ENCODE data around the gene DSTYK.

DSTYK gene

DNA sequence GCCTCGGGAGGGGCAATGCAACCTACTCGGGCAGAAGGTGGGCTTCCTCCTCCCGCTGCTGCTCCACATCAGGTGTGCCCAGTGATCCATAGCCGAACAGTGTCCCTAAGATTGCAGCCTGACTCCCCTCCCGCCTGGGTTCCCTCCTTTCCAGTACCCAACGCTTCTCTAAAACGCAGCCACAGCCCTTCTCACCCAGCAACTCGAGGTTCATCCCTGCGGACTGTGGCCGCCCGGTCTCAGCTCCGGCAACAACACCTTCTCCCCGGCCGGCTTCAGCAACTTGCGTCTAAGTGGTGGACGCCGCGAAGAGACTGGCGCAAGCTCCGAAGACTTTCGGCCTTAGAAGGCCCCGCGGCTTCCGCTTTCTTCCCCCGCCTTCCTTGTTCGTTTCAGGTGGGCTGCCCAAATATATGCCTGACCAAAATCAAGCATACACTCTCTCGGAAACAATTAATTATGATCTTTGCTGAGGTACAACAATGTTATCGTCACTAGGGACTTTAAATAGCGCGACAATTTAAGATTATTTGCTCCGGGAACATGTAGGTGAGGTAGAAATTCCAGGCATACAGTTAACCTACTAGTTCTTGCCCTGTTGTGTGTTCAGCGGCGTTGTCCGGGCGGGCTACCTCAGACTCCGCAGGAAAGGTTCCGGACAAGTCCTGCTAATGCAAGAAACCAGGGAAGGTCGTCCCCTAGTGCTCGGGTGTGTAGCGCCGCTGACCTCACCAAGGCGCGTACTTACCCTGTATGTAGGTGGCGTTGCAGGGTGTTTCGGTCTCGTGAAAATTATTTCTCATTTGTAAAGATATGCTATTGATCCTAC, 89.6 kb downstream of the DSTYK start, which contains the start of gene RBBP5:
RBBP5 (minus strand) TSS at position 319 of the 829 bp plus-strand sequence; CDS start at position 214, 105 bp downstream.
- DNase-seq, result peak; percentile 89

DNA sequence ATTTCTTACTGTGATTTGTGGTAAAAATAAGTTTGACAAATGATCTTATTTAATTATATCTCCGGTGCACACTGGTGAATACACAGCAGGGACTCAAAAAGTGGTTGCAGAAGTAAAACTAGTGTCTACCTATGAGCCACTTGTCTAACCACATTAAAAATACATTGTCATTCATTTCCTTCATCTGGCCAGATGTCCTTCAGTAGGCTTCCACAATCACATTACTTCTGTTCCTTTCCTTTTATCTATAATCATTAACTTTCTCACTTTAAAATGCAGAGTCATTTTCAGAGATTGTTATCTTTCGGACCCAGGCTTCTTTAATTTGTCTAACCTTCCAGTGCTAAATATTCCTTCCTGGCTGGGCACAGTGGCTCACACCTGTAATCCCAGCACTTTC, 92.8 kb downstream of the DSTYK start:
- no peak for DNase-seq

DNA sequence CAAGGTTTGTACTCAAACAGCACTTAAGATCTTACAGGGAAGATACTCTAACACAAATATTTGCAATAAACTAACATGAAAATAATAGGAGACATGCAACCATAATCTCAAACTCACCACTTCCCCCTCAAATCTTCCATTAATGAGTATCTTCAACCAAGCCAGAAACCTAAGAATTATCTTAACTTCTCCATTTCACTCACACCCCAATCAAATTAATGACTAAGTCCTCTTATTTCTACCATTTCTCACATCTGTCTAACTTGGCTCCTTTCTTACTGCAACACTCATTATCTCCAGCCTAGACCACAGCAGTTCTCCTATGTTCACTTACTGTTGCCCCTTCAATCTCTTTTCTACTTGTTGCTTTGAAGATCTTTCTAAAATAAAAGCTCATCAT, 100.1 kb downstream of the DSTYK start:
- no peak for DNase-seq

DNA sequence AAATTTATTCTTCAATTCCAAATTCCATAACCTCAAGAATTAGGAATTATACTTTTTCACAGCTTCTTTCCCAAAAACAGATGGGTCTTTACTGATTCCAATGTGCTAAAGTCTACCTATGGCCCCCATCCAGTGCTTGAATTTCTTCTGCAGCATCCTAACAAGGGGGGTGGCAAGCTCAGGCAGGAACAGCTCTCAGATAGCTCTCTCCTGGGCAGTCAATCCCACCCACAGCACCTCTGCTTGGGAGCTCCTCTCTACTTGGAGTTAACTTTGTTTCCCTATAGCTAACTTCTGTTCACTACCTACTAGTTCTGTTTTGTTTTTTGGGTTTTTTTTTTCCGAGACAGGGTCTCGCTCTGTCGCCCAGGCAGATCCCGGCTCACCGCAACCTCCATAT, 101.8 kb downstream of the DSTYK start:
- no peak for DNase-seq

DNA sequence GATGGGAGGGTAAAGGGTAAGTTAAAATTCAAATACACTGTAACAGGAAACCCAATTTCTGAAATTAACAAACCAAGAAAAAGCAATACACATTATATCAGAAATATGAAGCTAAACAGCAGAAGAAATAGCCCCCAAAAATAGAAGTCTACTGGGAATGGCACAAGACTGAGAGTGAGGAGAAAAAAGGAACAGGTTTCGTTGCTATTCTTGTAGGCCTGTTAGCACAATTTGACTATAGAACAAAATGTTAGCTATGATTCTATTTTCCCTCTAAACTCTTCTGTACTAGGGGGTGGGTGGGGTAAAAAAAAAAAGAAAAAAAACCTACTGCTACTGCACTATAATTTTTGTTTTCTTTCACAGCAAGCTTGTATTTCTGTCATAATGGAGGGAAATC, 102.2 kb downstream of the DSTYK start:
- DNase-seq, result no peak

DNA sequence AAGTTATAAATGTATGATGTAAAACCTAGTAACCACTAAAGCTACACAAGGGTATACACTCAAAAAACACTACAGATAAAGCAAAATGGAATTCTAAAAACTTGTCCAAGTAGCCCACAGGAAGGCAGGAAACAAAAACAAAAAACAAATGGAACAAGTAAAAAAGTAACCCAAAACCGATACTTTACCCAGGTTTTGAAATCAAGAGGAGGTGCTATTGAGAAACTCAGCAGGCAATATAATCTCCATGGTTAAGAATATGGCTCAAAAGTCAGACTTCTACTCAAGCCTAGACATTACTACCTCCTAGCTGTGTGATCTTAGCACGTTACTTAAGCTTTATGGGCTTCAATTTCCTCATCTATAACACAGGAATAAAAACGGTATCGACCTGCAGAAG, 103.0 kb downstream of the DSTYK start:
- no peak for DNase-seq

DNA sequence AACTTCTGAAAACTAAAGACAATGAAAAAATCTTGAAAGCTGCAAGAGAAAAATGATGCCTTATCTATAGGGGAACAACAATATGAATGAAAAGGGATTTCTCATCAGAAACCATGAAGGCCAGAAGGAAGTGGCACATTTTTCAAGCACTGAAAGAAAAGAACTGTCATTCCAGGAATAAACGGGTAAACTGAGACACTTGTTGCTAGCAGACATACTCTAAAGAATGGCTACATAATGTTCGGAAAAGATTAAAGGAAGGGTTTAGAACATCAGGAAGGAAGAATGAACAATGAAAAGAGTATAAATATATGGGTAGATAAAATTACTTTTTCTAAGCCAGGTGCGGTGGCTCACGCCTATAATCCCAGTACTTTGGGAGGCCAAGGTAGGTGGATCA, 104.2 kb downstream of the DSTYK start:
- no peak for DNase-seq

DNA sequence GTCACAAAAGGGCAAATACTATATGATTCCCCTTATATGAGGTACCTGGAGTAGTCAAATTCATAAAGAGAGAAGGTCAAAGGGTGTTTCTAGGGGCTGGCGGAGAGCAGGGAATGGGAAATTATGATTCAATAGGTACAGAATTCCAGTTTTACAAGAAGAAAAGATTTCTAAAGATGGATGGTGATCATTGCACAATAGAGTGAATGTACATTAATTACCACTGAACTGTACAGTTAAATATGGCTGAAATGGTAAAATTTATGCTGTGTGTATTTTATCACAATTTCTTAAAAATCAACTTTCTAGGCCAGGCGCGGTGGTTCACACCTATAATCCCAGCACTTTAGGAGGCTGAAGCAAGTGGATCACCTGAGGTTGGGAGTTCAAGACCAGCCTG, 109.1 kb downstream of the DSTYK start:
- DNase-seq, result no peak

DNA sequence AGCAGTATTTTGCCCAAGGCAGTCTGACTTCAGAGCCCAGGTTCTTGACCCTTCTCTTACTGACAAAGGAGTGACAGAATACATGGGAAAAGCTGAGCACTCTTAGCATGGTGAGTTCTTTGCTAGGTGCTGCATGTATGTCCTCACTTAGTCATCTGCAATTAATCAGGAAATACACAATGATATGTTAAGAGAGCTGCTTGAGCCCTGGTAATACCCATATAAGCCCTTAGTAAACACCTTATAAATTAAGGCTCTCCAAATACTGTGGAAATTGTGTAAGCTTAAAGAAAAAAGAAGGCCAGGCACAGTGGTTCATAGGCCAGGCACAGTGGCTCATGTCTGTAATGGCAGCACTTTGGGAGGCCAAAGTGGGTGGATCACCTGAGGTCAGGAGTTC, 113.3 kb downstream of the DSTYK start:
- DNase-seq, result no peak

DNA sequence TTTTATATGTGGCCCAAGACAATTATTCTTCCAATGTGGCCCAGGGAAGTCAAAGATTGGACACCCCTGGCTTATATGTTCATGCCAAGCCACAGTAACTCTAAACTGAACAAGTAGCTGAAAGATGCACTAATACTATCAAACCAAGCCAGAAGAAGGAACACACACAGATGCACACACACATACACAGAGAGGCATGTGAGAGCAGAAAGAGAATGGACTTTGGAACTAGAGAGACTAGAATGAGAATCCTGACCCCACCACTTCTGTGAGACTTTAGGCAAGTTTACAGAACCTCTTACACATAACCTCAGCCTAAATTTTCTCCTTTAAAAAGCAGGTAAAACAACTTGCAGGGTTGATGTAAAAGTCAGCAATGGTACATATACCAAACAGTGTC, 116.1 kb downstream of the DSTYK start:
- no peak for DNase-seq
